ENCODE data around the gene RASGEF1B.

- TF ChIP-seq TEAD4 (CRISPR knock-in tag; IDR thresholded peaks at IDR 0.05) (no peak), FOXP4 (CRISPR knock-in tag; IDR thresholded peaks at IDR 0.05) (no peak), ZBTB21 (CRISPR knock-in tag; IDR thresholded peaks at IDR 0.05; ENCODE audit: borderline replicate concordance) (no peak), CTCF (IDR thresholded peaks at IDR 0.05) (no peak)
Measured at GRCh38 chr4:81418572-81418971, 53.1 kb downstream of the RASGEF1B start.

Data from WTC11 (cell line).